ENCODE measurements around the gene SH3GL1. TPM values are rescaled to one million over a fixed set of nuclear protein-coding genes. Genes with fewer than 3 reads are reported as not detected.

Gene SH3GL1
- total and polyA plus RNA-seq, 2 of the 4 experiments (the other 2 are of a cell fraction): 28.1 to 138 TPM

- DNase-seq: no peak
- TF ChIP-seq MXI1 (IDR thresholded peaks at IDR 0.05; ENCODE audit: borderline replicate concordance, low read depth, low read length) (no peak), RAD21 (IDR thresholded peaks at IDR 0.05; ENCODE audit: low read length) (no peak), NFE2L2 (IDR thresholded peaks at IDR 0.05; ENCODE audit: low read depth, low read length) (no peak), CHD1 (IDR thresholded peaks at IDR 0.05; ENCODE audit: low read depth, low read length) (no peak), MAZ (IDR thresholded peaks at IDR 0.05; ENCODE audit: borderline replicate concordance, low read depth, low read length) (no peak), BHLHE40 (IDR thresholded peaks at IDR 0.05; ENCODE audit: low read depth, low read length) (no peak), MAFK (IDR thresholded peaks at IDR 0.05; ENCODE audit: low read depth, low read length) (no peak), CEBPB (IDR thresholded peaks at IDR 0.05; ENCODE audit: low read depth, low read length) (no peak), FOS (IDR thresholded peaks at IDR 0.05; ENCODE audit: low read depth, low read length) (no peak), ELK1 (IDR thresholded peaks at IDR 0.05; ENCODE audit: borderline replicate concordance, low read depth, low read length) (no peak), SMC3 (IDR thresholded peaks at IDR 0.05; ENCODE audit: low read depth, low read length) (no peak), USF2 (IDR thresholded peaks at IDR 0.05; ENCODE audit: low read depth, low read length) (no peak), POLR2A (IDR thresholded peaks at IDR 0.05; ENCODE audit: low read depth, low read length) (no peak), RCOR1 (IDR thresholded peaks at IDR 0.05; ENCODE audit: insufficient replicate concordance, low read length) (no peak), RFX5 (IDR thresholded peaks at IDR 0.05; ENCODE audit: low read depth, low read length) (no peak)
- TF ChIP-seq, protein P1, sequence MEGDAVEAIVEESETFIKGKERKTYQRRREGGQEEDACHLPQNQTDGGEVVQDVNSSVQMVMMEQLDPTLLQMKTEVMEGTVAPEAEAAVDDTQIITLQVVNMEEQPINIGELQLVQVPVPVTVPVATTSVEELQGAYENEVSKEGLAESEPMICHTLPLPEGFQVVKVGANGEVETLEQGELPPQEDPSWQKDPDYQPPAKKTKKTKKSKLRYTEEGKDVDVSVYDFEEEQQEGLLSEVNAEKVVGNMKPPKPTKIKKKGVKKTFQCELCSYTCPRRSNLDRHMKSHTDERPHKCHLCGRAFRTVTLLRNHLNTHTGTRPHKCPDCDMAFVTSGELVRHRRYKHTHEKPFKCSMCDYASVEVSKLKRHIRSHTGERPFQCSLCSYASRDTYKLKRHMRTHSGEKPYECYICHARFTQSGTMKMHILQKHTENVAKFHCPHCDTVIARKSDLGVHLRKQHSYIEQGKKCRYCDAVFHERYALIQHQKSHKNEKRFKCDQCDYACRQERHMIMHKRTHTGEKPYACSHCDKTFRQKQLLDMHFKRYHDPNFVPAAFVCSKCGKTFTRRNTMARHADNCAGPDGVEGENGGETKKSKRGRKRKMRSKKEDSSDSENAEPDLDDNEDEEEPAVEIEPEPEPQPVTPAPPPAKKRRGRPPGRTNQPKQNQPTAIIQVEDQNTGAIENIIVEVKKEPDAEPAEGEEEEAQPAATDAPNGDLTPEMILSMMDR (conservative IDR thresholded peaks at IDR 0.05; ENCODE audit: low read depth, low read length): no peak
- POLR2A ChIA-PET (ENCODE audit: unreplicated experiment): no interaction called here
- H3K4me1 ChIP-seq (ENCODE audit: control insufficient read depth, insufficient read depth, low read length): peaks cover 5% of the 10 kb centered on the region
- 100% methylated on average over 2 of the region's 7 CpGs; no CpG with 5 or more reads in 1 of the 2 experiments for WGBS, 2 experiments (ENCODE audit: extremely low coverage in 2 of 2, insufficient read length in 1 of 2)
- no TSS peak for BruUV-seq (replicated peaks)
- no peak overlapping the region for H3K4me2 ChIP-seq (ENCODE audit: low read depth, low read length)
- no peak for ATAC-seq (ENCODE audit: low read depth)
- H2BK15ac ChIP-seq (ENCODE audit: low read depth, low read length): no peak overlapping the region
- H2AK9ac ChIP-seq (replicated peaks; ENCODE audit: low read depth, low read length, poor library complexity): no peak overlapping the region
- H2AK5ac ChIP-seq (ENCODE audit: low read depth, low read length): no peak overlapping the region
- in situ Hi-C loops (cut with MboI; ENCODE audit: low sequenced_read_pairs) (no loop called here), dilution Hi-C loops (cut with HindIII; ENCODE audit: low sequenced_read_pairs, unreplicated experiment) (no loop called here), intact Hi-C loops (cut with micrococcal nuclease) (no loop called here)
- no peak overlapping the region for H3K9ac ChIP-seq (ENCODE audit: low read depth, low read length)
- H4K20me1 ChIP-seq (ENCODE audit: insufficient read depth, low read length): peaks cover 15% of the 10 kb centered on the region
- H3K9me1 ChIP-seq (ENCODE audit: insufficient read depth, low read length): peaks cover 4% of the 10 kb centered on the region; the same call in 1 of the 2 replicates
- no peaks in the 10 kb centered on the region for H3K27me3 ChIP-seq (ENCODE audit: control insufficient read depth, insufficient read depth, low read length)
- no peak overlapping the region for H3K4me3 ChIP-seq (ENCODE audit: insufficient read depth, low read depth, low read length)
- H3K27ac ChIP-seq (ENCODE audit: insufficient read depth, low read length): no peak overlapping the region
- no peak overlapping the region for H3K56ac ChIP-seq (ENCODE audit: extremely low read depth, insufficient read depth, low read length)
- no peak overlapping the region for H2BK20ac ChIP-seq (ENCODE audit: low read depth, low read length)
- no peak overlapping the region for H2BK5ac ChIP-seq (ENCODE audit: low read depth, low read length, poor library complexity, severe bottlenecking)
- H3K4ac ChIP-seq (ENCODE audit: low read depth, low read length): no peak overlapping the region
- no peak overlapping the region for H4K5ac ChIP-seq (ENCODE audit: low read depth, low read length)
- H3K18ac ChIP-seq (ENCODE audit: low read depth, low read length): no peak overlapping the region
- no peak overlapping the region for H2AFZ ChIP-seq (replicated peaks; ENCODE audit: low read length, poor library complexity)
- H4K8ac ChIP-seq (ENCODE audit: low read depth in 2 of 2, low read length in 2 of 2): no peak overlapping the region
- H3K36me3 ChIP-seq (ENCODE audit: control insufficient read depth, insufficient read depth, low read length): no peaks in the 10 kb centered on the region; the same call in none of the 2 replicates
- H3K14ac ChIP-seq (replicated peaks; ENCODE audit: low read depth, low read length): no peak overlapping the region
- CTCF ChIA-PET: no interaction called here
- no peak overlapping the region for H2BK120ac ChIP-seq (ENCODE audit: low read depth, low read length)
- H3K23ac ChIP-seq (ENCODE audit: low read depth, low read length): no peak overlapping the region
- H3K9me3 ChIP-seq (ENCODE audit: control insufficient read depth, insufficient read depth, low read length): no peaks in the 10 kb centered on the region
- peaks cover 18 to 44% of the 10 kb centered on the region in 2 experiments for H3K79me1 ChIP-seq (ENCODE audit: low read depth in 1 of 2, low read length in 2 of 2)
- no peak overlapping the region for H4K91ac ChIP-seq (ENCODE audit: insufficient read depth, low read depth, low read length)
Observed at GRCh38 chr19:4406626-4407025, 6.3 kb upstream of the SH3GL1 start.

Measured in IMR-90 (cell line).